ELF-1 (cell line): ENCODE results near the gene SMYD2.

Experiments used
- DNase-seq: peaks from one replicate; pipeline ENCODE4 v3.0.0-alpha.2; 2016; ENCODE audit warnings: low read depth, low spot score

SMYD2 gene

GRCh38 chr1:214303141-214303930 lies 22.4 kb downstream of the SMYD2 start:
- no peak for DNase-seq

DNA sequence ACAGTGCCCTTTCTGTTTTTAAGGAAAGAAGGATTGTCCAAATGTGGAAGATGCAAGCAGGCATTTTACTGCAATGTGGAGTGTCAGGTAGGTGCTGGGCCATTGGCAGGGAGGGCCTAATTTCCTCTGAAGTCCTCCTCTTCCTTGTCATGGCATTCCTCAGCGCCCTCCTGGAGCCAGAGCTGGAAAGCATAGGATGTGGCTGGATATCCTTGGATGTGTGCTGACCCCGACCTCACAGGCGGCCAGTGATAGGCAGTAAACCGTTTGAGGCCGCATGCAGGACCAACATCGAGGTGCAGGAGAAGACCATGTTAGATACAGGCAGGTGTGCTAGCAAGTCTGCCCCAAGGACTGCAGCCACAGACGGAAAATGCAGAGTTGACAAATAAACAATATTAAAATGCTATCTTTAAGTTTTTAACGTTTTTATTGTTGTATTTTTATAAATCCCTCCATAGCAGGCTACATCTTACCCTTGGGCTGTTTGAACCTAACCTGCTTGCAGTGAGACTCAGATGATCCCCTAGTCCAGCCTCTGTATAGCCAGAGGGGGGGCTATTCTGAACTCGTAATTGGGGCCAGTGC lies 24.3 kb downstream of the SMYD2 start:
- no peak for DNase-seq

DNA sequence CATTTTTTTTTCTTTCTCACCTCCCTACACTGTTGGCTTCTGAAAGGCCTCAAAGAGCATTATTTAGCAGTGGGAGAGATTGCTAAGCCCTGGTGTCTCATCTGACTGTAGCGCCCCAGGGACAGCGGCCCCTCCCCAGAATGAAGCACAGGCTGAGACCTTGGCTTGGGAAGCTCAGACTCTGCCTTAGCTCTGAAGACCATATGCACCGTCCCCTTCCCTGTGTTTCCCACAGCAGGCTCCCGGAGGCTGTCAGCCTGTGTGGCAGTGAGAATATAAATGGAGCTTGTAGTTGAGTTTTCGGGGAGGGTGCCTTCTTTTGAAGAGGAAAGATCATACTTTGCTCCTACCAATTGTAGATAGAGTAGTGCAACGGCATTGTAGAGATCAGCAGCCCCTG lies 25.3 kb downstream of the SMYD2 start:
- DNase-seq, result no peak

DNA sequence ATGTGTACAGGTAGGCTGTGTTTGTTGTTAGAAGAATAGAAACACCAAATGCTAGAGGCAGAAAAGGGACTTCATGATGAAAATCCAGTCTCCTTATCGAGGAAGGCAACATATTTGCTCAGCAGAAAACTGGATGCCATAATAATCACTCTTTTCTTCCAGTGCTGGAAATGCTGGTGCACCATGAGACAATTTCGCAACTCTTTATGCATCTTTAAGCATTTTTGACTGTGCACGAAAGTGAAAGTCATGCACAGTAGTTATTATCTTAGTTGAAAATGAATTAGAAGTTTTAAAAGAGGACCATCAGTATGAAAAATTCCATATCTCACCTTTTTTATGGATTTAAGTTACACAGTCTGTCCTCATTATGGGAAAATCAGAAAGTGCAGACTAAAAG lies 29.1 kb downstream of the SMYD2 start:
- DNase-seq, result no peak

DNA sequence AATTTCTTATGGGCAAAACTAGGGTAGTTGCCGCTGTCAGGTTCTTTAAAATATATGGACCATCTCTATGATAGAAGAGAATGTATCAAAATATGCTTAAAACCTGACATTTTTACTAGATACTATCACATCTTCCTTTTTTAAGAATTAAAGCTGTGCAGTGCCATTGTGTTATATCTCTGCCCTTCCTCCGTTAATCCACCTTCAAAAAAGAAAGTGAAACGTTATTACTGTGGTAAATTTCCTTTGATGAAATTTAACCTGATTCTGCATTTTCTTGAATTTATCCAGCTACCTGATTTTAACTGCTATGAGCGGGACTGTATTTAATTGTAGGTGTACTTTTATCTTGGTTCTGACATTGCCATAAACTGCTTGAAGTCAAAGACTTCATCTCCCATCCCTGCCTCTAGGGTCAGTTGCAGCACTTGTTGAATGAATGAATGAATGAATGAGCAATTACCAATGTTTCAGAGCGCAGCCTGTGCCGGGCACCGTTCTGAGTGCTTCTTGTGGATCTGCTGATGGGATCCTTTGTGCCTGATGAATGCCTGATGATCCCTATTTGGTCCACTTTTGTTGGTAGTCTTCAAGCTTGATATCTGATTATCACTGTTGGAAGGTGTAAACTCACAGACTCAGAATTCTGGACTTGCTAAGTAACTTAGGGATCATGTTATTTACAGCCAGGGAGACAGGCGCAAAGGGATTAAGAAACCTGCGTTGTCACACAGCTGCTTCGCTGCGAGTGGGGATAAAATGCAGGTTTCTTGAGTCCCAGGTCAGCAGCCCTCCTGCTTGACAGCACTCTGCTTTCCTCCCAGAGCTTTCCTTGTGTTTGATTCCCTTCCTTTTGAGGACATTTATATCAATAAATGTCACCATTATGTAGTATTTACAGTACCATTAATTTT lies 30.1 kb downstream of the SMYD2 start:
- no peak for DNase-seq

GRCh38 chr1:214312530-214313051 lies 31.6 kb downstream of the SMYD2 start:
- peak; percentile 71 for DNase-seq

DNA sequence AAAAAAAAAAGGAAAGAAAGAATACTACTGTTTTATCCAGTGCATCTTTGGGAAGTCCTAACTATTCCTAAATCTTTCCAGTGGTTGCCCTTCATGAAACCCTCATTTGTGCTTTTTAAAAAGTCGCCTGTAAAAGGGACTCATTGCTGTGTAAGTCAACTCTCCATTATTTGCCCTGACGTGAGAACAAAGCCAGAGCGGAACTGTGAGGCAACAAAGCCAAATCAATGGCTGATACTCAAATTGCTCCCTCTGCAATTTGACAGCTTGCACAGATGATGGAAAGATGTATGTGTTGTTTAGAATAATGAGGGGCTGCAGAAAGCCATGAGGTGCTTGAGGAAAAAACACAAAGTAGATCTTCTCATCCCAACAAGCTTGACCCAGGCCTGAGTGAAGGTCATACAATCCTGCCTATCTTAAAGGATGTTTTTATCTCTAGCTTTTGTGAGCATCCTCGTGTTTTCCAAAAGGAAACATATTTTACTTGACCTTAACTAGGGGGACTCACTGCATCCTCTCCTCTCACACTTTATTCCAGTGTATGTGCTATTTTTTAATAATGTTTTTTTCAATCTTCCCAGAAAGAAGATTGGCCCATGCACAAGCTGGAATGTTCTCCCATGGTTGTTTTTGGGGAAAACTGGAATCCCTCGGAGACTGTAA lies 33.4 kb downstream of the SMYD2 start:
- DNase-seq, result no peak

DNA sequence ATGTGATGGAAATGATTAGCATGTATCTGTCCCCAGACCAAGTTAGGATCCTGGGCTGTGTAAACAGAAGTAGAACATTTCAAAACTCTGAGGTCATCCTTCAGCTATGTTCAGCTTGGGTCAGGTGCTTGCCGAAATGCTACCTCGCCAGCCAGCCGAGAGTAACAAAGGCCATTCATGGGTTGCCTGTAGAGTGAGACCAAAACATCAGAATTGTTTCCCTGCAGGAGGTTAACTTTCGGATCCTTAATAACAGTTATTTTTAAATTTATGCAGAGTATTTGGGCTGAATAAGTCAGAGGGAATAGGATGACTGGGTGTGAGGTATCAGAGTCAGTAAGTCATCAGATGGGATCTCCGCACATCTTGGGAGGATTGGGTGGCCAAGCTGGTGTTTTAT lies 35.6 kb downstream of the SMYD2 start:
- peak; percentile 76 for DNase-seq

DNA sequence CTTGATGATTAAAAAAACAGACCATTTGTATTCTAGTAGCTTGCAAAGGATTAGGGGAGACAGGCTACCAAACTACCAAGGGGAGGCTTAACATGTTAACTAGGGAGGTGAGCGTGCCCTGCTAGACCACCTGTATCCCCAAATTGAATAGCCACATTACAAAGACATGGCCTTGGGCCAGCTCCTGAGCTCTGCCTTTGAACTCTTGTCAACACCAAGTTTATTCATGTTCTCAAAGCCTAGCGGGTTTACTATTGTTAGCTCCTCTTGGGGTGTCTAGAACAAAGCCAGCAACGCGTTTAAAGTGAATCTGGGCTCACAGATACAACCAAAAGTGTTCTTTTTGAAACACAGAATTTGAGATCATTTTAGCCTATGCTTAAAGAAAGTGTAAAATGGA lies 36.3 kb downstream of the SMYD2 start:
- DNase-seq, result peak; percentile 59

GRCh38 chr1:214317734-214318133 lies 36.8 kb downstream of the SMYD2 start:
- DNase-seq, result no peak

DNA sequence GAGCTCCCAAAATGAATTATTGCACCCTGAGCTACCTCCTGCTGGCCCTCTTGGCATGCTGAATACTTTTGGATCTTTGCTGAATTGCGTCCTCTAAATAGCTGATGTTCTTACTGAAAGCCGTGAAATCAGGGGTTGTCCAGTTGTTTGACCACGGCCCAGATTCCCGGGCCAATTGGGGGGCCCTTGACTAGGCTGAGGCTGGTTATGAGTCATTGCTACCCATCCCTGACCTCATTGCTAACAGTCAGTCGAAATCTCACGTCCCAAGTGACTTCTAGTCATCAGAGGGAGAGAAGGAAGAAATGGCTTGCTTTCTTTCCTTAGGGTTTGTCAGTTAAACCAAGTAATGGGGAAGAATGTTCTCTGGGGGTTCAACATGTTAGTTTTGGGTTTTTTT lies 37.4 kb downstream of the SMYD2 start:
- DNase-seq, result no peak

- no peak for DNase-seq
Measured at GRCh38 chr1:214318956-214319736, 38.2 kb downstream of the SMYD2 start.

DNA sequence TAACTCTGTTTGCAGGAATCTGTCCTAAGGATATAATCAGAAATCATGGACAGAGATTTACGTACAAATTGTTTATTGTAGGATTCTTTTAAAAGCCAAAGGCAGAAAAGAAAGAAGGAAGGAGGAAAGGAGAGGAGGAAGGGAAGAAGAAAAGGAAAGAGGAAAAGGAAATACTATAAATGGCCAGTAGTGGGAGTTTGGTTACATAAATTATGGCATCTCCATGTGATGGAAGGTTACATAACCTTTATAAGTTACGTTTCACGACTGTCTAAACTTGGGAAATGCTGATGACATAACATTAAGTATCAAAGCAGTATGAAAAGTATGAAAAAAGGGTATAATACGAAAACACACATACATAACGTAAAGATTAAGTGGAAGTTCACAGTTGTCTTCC lies 39.0 kb downstream of the SMYD2 start:
- no peak for DNase-seq

GRCh38 chr1:214321705-214322453 lies 40.9 kb downstream of the SMYD2 start:
- DNase-seq, result no peak

DNA sequence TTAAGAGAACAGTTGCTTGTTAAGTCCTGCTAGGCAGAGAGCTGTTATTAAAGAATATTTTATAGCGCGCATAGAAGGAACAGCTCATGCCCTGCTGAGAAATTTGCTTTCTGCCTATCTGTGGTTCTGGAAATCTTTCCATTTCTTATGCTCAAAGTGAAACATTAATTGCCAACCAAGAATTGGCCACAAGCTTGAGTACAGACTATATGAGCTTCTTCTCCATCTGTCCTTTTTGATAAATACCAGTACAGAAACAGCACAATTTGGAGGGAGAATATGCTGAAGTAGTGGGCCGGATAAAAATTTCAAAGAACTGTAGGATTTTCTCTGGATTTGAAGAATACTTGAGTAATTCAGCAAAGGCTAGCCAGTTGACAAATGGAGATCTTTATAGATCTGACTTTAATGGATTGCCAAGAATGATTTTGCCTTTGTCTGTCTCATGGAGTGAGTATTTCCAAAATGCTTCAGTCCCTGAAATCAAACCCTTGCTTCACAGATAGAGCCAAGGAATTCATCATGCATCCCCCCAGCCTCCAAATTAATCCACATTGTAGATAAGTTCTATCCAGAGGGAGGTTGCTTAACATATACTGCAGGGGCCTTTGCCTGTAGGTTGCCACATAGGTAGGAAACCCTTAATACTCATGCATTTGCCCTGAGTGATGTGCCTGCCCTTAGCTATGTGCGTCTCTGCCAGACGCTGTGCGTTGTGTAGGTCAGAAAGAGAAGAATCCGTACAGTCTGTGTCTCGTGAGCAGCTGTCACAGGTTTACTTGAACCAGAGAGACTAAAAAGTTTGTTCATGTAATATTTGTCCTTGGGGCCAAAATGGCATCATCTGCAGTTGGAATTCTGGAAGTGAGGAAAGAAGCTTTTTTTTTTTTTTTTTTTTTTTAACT lies 44.2 kb downstream of the SMYD2 start:
- DNase-seq, result no peak

DNA sequence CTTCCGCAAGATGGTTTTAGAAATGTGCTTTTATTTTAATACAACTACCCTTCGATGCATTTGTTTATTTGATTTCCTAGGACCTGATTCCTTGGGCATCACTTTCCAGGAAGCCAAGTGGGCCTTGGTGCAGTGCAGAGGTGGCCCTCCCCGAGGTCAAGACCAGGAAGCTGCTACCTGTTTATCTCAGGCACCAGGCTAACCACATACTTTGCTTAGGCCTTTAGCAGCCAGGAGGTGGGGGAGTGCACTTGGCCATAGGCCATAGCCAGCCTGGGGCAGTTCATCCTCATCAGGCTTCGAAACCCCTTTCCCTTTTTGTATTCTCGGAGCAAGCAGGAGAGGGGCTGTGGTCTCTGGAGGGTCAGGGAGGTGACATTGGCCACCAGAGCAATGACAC lies 45.4 kb downstream of the SMYD2 start:
- DNase-seq, result no peak

DNA sequence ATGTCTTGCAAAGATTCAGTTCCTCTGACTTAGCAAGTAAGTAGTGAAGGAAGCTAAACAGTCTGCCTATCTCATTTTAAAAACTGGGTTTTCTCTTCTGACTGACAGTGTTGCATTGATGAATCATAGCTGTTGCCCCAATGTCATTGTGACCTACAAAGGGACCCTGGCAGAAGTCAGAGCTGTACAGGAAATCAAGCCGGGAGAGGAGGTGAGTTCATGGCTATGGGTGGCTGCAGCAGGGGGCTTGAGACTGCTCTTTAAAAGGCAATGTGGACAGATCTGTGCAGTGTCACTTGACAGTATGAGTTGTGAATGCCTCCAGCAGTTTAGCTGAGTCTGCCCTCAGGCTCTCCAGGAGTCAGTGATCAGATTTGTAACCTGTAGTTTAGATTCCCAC lies 46.6 kb downstream of the SMYD2 start:
- no peak for DNase-seq

DNA sequence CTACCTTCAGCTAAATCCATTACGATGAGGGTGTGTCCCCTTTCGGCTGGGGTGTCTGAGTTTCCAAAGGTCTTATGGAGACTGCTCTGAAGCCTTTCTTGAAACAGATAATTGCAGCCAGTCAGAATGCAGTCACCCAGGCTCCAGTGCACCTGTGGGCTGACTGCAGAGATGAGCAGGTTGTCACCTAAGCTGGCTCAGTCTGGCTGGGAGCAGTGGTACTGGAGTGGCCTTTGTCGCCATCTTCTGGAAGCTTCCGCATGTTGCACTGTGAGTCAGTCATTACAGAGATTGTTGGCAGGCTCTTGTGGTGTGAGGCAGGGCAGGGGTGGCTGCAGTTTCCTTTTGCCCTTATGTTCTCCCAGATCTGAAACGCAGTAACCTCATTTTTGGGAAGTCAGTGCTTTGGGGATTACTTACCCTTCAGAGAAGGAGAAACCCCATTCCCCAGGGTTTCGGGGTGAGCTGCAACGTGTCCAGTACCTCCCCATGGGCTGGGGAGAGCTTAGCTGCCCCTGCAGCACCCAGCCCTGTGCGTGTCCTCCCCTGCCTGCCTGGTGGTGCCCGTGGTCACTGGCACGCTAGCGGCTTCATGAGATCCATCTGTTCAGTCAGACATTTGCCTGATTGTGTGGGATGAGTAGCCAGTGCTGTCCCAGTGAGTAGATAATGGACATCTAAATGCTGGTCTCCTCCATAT lies 48.0 kb downstream of the SMYD2 start:
- DNase-seq, result peak; percentile 88
